HEK293 (cell line): ENCODE measurements around the gene FNDC10.

Experiments
- CTCF ChIA-PET: fragments of 350-600 bp; formaldehyde crosslinking; extraction: SDS; loops from one replicate; lab custom pipeline; 2021; ENCODE audit warnings: antibody characterized with exemption; lab: Yijun Ruan, JAX
- POLR2A ChIA-PET: fragments of 300-600 bp; formaldehyde crosslinking; extraction: SDS; loops from one replicate; lab custom pipeline; 2020; ENCODE audit warnings: antibody characterized with exemption, inconsistent platforms; lab: Yijun Ruan, JAX
- H3K27ac ChIP-seq: fragments of 200-500 bp; sonication (Bioruptor generic); 2 replicates; pipeline ENCODE4 v1.5.1; 2014; ENCODE audit warnings: low read depth, low read length, control low read depth, inconsistent platforms; ENCODE audit errors: extremely low read depth
- H3K36me3 ChIP-seq, 2 experiments: fragments of 200-500 bp in 1 of 2; sonication (Bioruptor generic) in 1 of 2; 1 replicate in 1 of 2; 2 replicates in 1 of 2; pipeline ENCODE4 v1.5.1; 2014 to 2017; ENCODE audit warnings: inconsistent platforms in 2 of 2, low read length in 2 of 2; ENCODE audit not compliant: control insufficient read depth in 2 of 2, insufficient read depth in 1 of 2
- H3K4me1 ChIP-seq: fragments of 200-500 bp; sonication (Bioruptor generic); 2 replicates; pipeline ENCODE4 v1.5.1; 2014; ENCODE audit warnings: mild to moderate bottlenecking, low read length, inconsistent platforms; ENCODE audit not compliant: control insufficient read depth, insufficient read depth
- H3K4me3 ChIP-seq: 2 replicates; pipeline ENCODE4 v1.5.1; 2011; ENCODE audit warnings: low read depth, mild to moderate bottlenecking, control low read depth, low read length, moderate library complexity
- H3K9me3 ChIP-seq: fragments of 200-500 bp; sonication (Bioruptor generic); 2 replicates; pipeline ENCODE4 v1.5.1; 2014; ENCODE audit warnings: low read depth, low read length, inconsistent platforms; ENCODE audit not compliant: control insufficient read depth, insufficient read depth
- GLIS1 ChIP-seq: fragments of 450-650 bp; formaldehyde crosslinking; IDR thresholded peaks from 2 replicates; pipeline ENCODE4 v1.5.1; 2016; ENCODE audit warnings: missing biosample characterization, missing genetic modification characterization
- GLIS2 ChIP-seq: fragments of 450-650 bp; formaldehyde crosslinking; IDR thresholded peaks from 2 replicates; pipeline ENCODE4 v1.5.1; 2016; ENCODE audit warnings: missing biosample characterization, missing genetic modification characterization
- KLF1 ChIP-seq: fragments of 450-650 bp; formaldehyde crosslinking; IDR thresholded peaks from 2 replicates; pipeline ENCODE4 v1.5.1; 2016; ENCODE audit warnings: missing biosample characterization, missing genetic modification characterization
- REPIN1 ChIP-seq: fragments of 450-650 bp; formaldehyde crosslinking; IDR thresholded peaks from 2 replicates; pipeline ENCODE4 v1.5.1; 2017; ENCODE audit warnings: missing biosample characterization, missing genetic modification characterization, low read depth
- ZBTB8A ChIP-seq: fragments of 450-650 bp; formaldehyde crosslinking; IDR thresholded peaks from 2 replicates; pipeline ENCODE4 v1.5.1; 2016; ENCODE audit warnings: missing biosample characterization, missing genetic modification characterization
- ZFHX2 ChIP-seq: fragments of 450-650 bp; formaldehyde crosslinking; conservative IDR thresholded peaks from 2 replicates; pipeline ENCODE4 v1.5.1; 2016; ENCODE audit warnings: missing biosample characterization, missing genetic modification characterization
- ZIC2 ChIP-seq: fragments of 450-650 bp; formaldehyde crosslinking; IDR thresholded peaks from 2 replicates; pipeline ENCODE4 v1.5.1; 2016; ENCODE audit warnings: missing biosample characterization, missing genetic modification characterization
- ZNF10 ChIP-seq: fragments of 450-650 bp; formaldehyde crosslinking; IDR thresholded peaks from 2 replicates; pipeline ENCODE4 v1.5.1; 2017; ENCODE audit warnings: missing biosample characterization, missing genetic modification characterization
- ZNF140 ChIP-seq: fragments of 450-650 bp; formaldehyde crosslinking; IDR thresholded peaks from 2 replicates; pipeline ENCODE4 v1.5.1; 2016; ENCODE audit warnings: missing biosample characterization, missing genetic modification characterization
- ZNF184 ChIP-seq: fragments of 450-650 bp; IDR thresholded peaks from 2 replicates; pipeline ENCODE4 v1.5.1; 2018; ENCODE audit warnings: missing biosample characterization, mild to moderate bottlenecking, missing genetic modification characterization
- ZNF19 ChIP-seq: fragments of 450-650 bp; formaldehyde crosslinking; IDR thresholded peaks from 2 replicates; pipeline ENCODE4; 2016; ENCODE audit warnings: missing biosample characterization, missing genetic modification characterization, low read depth
- ZNF391 ChIP-seq: fragments of 450-650 bp; formaldehyde crosslinking; IDR thresholded peaks from 2 replicates; pipeline ENCODE4 v1.5.1; 2016; ENCODE audit warnings: low read depth, missing biosample characterization, missing genetic modification characterization, borderline replicate concordance
- ZNF544 ChIP-seq: fragments of 450-650 bp; formaldehyde crosslinking; IDR thresholded peaks from 2 replicates; pipeline ENCODE4 v1.5.0; 2017; ENCODE audit warnings: missing biosample characterization, missing genetic modification characterization
- ZNF548 ChIP-seq: fragments of 450-650 bp; formaldehyde crosslinking; IDR thresholded peaks from 2 replicates; pipeline ENCODE4 v1.5.1; 2016; ENCODE audit warnings: missing biosample characterization, missing genetic modification characterization
- ZNF600 ChIP-seq: fragments of 450-650 bp; formaldehyde crosslinking; IDR thresholded peaks from 2 replicates; pipeline ENCODE4 v1.5.1; 2016; ENCODE audit warnings: missing biosample characterization, missing genetic modification characterization
- ZNF624 ChIP-seq: fragments of 450-650 bp; formaldehyde crosslinking; IDR thresholded peaks from 2 replicates; pipeline ENCODE4 v1.5.1; 2017; ENCODE audit warnings: missing biosample characterization, missing genetic modification characterization
- ZNF660 ChIP-seq: fragments of 450-650 bp; IDR thresholded peaks from 2 replicates; pipeline ENCODE4 v1.5.1; 2018; ENCODE audit warnings: missing biosample characterization, mild to moderate bottlenecking, missing genetic modification characterization
- ZNF670 ChIP-seq: fragments of 450-650 bp; formaldehyde crosslinking; IDR thresholded peaks from 2 replicates; pipeline ENCODE4 v1.5.1; 2016; ENCODE audit warnings: missing biosample characterization, missing genetic modification characterization, low read depth
- ZSCAN23 ChIP-seq: fragments of 450-650 bp; formaldehyde crosslinking; IDR thresholded peaks from 2 replicates; pipeline ENCODE4 v1.5.1; 2016; ENCODE audit warnings: missing biosample characterization, missing genetic modification characterization
- TF ChIP-seq, protein P1 (sequence below): fragments of 450-650 bp; formaldehyde crosslinking; IDR thresholded peaks from 2 replicates; pipeline ENCODE4 v1.5.1; 2016; ENCODE audit warnings: missing biosample characterization, missing genetic modification characterization
- TF ChIP-seq, protein P2 (sequence below): fragments of 450-650 bp; formaldehyde crosslinking; IDR thresholded peaks from 2 replicates; pipeline ENCODE4 v1.5.1; 2016; ENCODE audit warnings: missing biosample characterization, missing genetic modification characterization
- TF ChIP-seq, protein P3 (sequence below): fragments of 450-650 bp; formaldehyde crosslinking; IDR thresholded peaks from 2 replicates; pipeline ENCODE4 v1.5.1; 2016; ENCODE audit warnings: missing biosample characterization, missing genetic modification characterization
- TF ChIP-seq, protein P4 (sequence below): fragments of 450-650 bp; formaldehyde crosslinking; IDR thresholded peaks from 2 replicates; pipeline ENCODE4 v1.5.1; 2017; ENCODE audit warnings: missing biosample characterization, missing genetic modification characterization

FNDC10 gene

DNA sequence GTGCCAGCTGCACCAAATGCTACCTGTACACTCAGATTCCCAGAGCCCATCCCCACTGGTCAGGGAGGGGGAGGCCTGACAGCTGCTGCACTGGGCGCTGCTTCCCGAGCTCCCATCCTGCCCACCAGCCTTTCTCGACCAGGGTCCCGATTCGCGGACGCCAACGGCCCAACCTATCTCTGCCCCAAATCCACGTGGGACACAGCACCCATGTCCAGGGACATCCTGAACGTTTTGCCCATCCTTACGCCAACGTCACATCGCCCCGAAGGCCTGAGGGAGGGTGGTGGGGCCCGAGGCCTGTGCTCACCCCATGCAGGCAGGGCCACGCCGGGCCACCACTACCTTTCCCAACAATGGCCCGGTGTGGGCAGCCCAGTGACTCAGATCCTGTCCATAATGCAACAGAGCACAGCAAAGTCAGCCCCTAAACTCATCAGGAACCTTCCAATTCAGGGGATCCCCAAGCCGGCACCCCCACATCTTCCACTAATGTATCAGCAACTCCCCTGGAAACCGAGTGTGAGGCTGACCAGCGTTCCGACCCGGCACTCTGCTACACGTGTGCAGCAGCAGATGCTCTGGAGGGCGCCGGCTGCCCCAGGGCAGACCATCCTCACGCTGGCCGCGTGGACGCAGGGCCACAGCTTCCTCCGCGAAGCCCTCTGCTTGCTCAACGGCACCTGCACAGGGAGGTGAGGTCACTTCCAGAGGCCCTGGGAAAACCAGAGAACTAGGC is 48.2 kb downstream of the FNDC10 start:
- ChIA-PET CTCF (no interaction called here), POLR2A (no interaction called here)
- H3K4me3 ChIP-seq = no peak overlapping the region
- peaks cover 4 to 51% of the 10 kb centered on the region in 2 experiments; a peak in 2 of 3 replicates for H3K36me3 ChIP-seq
- H3K27ac ChIP-seq = peak overlapping the region; percentile 25
- peak; percentile 61 for TF ChIP-seq ZNF10
- no peak for TF ChIP-seq KLF1 (tag by site-specific recombination)
- peak; percentile 61 for TF ChIP-seq ZNF600 (tag by site-specific recombination)
- TF ChIP-seq, protein P1, sequence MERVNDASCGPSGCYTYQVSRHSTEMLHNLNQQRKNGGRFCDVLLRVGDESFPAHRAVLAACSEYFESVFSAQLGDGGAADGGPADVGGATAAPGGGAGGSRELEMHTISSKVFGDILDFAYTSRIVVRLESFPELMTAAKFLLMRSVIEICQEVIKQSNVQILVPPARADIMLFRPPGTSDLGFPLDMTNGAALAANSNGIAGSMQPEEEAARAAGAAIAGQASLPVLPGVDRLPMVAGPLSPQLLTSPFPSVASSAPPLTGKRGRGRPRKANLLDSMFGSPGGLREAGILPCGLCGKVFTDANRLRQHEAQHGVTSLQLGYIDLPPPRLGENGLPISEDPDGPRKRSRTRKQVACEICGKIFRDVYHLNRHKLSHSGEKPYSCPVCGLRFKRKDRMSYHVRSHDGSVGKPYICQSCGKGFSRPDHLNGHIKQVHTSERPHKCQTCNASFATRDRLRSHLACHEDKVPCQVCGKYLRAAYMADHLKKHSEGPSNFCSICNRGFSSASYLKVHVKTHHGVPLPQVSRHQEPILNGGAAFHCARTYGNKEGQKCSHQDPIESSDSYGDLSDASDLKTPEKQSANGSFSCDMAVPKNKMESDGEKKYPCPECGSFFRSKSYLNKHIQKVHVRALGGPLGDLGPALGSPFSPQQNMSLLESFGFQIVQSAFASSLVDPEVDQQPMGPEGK (tag by site-specific recombination) = peak; percentile 1; the same call in 1 of the 2 replicates
- TF ChIP-seq, protein P2, sequence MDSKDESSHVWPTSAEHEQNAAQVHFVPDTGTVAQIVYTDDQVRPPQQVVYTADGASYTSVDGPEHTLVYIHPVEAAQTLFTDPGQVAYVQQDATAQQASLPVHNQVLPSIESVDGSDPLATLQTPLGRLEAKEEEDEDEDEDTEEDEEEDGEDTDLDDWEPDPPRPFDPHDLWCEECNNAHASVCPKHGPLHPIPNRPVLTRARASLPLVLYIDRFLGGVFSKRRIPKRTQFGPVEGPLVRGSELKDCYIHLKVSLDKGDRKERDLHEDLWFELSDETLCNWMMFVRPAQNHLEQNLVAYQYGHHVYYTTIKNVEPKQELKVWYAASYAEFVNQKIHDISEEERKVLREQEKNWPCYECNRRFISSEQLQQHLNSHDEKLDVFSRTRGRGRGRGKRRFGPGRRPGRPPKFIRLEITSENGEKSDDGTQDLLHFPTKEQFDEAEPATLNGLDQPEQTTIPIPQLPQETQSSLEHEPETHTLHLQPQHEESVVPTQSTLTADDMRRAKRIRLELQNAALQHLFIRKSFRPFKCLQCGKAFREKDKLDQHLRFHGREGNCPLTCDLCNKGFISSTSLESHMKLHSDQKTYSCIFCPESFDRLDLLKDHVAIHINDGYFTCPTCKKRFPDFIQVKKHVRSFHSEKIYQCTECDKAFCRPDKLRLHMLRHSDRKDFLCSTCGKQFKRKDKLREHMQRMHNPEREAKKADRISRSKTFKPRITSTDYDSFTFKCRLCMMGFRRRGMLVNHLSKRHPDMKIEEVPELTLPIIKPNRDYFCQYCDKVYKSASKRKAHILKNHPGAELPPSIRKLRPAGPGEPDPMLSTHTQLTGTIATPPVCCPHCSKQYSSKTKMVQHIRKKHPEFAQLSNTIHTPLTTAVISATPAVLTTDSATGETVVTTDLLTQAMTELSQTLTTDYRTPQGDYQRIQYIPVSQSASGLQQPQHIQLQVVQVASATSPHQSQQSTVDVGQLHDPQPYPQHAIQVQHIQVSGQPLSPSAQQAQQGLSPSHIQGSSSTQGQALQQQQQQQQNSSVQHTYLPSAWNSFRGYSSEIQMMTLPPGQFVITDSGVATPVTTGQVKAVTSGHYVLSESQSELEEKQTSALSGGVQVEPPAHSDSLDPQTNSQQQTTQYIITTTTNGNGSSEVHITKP = 0 out of 2 replicates have a peak, but pooled peaks have one; percentile 17
- H3K4me1 ChIP-seq = no peaks in the 10 kb centered on the region; the same call in 1 of the 2 replicates
- no peaks in the 10 kb centered on the region for H3K9me3 ChIP-seq

DNA sequence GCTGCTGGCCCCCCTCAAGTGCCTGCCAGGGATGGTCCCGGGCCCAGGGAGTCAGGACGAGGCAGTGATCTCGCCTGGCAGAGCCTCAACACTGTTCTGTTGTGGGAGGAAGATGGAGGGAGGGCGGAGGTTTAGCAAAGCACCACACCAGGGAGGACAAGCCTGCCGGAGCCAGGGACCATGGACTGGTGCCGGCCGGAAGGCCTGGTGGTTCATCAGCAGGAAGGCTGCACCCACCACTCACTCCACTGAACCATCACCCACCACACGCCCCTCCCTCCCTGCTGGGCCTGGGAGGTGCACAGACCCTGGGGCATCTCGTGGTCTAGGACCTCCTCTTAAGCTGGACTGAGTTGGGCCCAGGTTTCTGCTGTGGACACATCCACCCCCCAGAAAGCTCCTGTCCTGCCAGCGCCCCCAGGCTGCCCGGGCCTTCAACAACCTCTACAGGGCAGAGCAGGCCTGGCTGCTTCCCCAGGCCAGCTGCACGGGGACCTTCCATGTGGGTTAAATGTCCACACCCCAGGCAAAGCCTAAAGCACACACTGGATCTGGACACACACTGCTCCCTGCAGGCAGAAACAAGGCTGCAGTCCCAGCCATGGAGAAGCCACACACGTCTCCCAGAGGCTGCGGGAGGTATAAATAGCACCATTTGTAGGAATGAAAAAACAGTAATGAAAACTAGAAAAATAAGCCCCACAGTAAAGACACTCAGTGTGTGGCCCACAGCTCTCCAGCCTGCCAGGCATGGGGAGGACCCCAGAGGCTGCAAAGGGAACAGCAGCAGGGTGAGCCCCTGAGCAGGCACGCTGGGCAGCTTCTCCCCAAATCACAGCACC is 49.1 kb downstream of the FNDC10 start:
- CTCF ChIA-PET = no interaction called here
- H3K36me3 ChIP-seq = peaks cover 4 to 54% of the 10 kb centered on the region in 2 experiments; a peak in 2 of 3 replicates
- H3K27ac ChIP-seq = peak overlapping the region; percentile 25; the same call in 1 of the 2 replicates
- H3K4me1 ChIP-seq = no peaks in the 10 kb centered on the region; the same call in 1 of the 2 replicates
- POLR2A ChIA-PET = no interaction called here
- H3K9me3 ChIP-seq = no peaks in the 10 kb centered on the region
- H3K4me3 ChIP-seq = no peak overlapping the region
- no peak for TF ChIP-seq ZNF19 (tag by site-specific recombination)
- no peak for TF ChIP-seq ZNF184 (tag by site-specific recombination)
- no peak for TF ChIP-seq ZNF548 (tag by site-specific recombination)
- no peak for TF ChIP-seq ZNF544 (tag by site-specific recombination)
- no peak for TF ChIP-seq ZNF624 (tag by site-specific recombination)
- 0 out of 2 replicates have a peak, but pooled peaks have one; percentile 18 for TF ChIP-seq ZNF660 (tag by site-specific recombination)
- TF ChIP-seq GLIS1 = peak; percentile 84
- TF ChIP-seq, protein P3, sequence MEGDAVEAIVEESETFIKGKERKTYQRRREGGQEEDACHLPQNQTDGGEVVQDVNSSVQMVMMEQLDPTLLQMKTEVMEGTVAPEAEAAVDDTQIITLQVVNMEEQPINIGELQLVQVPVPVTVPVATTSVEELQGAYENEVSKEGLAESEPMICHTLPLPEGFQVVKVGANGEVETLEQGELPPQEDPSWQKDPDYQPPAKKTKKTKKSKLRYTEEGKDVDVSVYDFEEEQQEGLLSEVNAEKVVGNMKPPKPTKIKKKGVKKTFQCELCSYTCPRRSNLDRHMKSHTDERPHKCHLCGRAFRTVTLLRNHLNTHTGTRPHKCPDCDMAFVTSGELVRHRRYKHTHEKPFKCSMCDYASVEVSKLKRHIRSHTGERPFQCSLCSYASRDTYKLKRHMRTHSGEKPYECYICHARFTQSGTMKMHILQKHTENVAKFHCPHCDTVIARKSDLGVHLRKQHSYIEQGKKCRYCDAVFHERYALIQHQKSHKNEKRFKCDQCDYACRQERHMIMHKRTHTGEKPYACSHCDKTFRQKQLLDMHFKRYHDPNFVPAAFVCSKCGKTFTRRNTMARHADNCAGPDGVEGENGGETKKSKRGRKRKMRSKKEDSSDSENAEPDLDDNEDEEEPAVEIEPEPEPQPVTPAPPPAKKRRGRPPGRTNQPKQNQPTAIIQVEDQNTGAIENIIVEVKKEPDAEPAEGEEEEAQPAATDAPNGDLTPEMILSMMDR = peak; percentile 82
- no peak for TF ChIP-seq ZNF140 (tag by site-specific recombination)
- TF ChIP-seq REPIN1 (tag by site-specific recombination) = no peak
- TF ChIP-seq ZNF391 (tag by site-specific recombination) = no peak
- TF ChIP-seq ZSCAN23 = no peak
- TF ChIP-seq ZBTB8A (tag by site-specific recombination) = no peak
- no peak for TF ChIP-seq ZFHX2
- TF ChIP-seq GLIS2 (tag by site-specific recombination) = peak; percentile 32; the same call in 1 of the 2 replicates
- TF ChIP-seq, protein P4, sequence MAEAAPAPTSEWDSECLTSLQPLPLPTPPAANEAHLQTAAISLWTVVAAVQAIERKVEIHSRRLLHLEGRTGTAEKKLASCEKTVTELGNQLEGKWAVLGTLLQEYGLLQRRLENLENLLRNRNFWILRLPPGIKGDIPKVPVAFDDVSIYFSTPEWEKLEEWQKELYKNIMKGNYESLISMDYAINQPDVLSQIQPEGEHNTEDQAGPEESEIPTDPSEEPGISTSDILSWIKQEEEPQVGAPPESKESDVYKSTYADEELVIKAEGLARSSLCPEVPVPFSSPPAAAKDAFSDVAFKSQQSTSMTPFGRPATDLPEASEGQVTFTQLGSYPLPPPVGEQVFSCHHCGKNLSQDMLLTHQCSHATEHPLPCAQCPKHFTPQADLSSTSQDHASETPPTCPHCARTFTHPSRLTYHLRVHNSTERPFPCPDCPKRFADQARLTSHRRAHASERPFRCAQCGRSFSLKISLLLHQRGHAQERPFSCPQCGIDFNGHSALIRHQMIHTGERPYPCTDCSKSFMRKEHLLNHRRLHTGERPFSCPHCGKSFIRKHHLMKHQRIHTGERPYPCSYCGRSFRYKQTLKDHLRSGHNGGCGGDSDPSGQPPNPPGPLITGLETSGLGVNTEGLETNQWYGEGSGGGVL (tag by site-specific recombination) = no peak
- TF ChIP-seq ZNF670 (tag by site-specific recombination) = no peak
- peak; percentile 57 for TF ChIP-seq ZIC2
- no peak for TF ChIP-seq ZNF10
